IPS DF 4.7 (cell line): Measurements from ENCODE around the gene PITRM1.

Source experiments
- DNase-seq: peaks from one replicate; pipeline ENCODE4 v3.0.0-alpha.2; 2013; ENCODE audit warnings: low spot score; ENCODE audit errors: extremely low read depth

Gene PITRM1

GRCh38 chr10:3141351-3142005 lies 31.1 kb downstream of the PITRM1 start:
- DNase-seq, result no peak

- no peak for DNase-seq
These were observed 32.3 kb downstream of the PITRM1 start for GRCh38 chr10:3140280-3140679.

GRCh38 chr10:3139216-3139910 lies 33.2 kb downstream of the PITRM1 start:
- no peak for DNase-seq

- DNase-seq, result no peak
These were observed 34.4 kb downstream of the PITRM1 start for GRCh38 chr10:3137958-3138726.

- no peak for DNase-seq
These were observed 35.6 kb downstream of the PITRM1 start for GRCh38 chr10:3136763-3137611.

- no peak for DNase-seq
These were observed 36.2 kb downstream of the PITRM1 start for GRCh38 chr10:3136336-3136735.

GRCh38 chr10:3135006-3135405 lies 37.6 kb downstream of the PITRM1 start:
- no peak for DNase-seq

GRCh38 chr10:3133948-3134347 lies 38.6 kb downstream of the PITRM1 start:
- no peak for DNase-seq

GRCh38 chr10:3132036-3133025 lies 40.3 kb downstream of the PITRM1 start:
- no peak for DNase-seq

- DNase-seq, result no peak
These were observed 41.5 kb downstream of the PITRM1 start for GRCh38 chr10:3131098-3131497.

GRCh38 chr10:3129581-3130340 lies 42.8 kb downstream of the PITRM1 start:
- no peak for DNase-seq

GRCh38 chr10:3128379-3129130 lies 44.0 kb downstream of the PITRM1 start:
- no peak for DNase-seq

GRCh38 chr10:3127921-3128320 lies 44.7 kb downstream of the PITRM1 start:
- DNase-seq, result no peak

- no peak for DNase-seq
These were observed 45.7 kb downstream of the PITRM1 start for GRCh38 chr10:3126741-3127346.

GRCh38 chr10:3126249-3126648 lies 46.3 kb downstream of the PITRM1 start:
- no peak for DNase-seq

GRCh38 chr10:3125527-3126170 lies 46.9 kb downstream of the PITRM1 start:
- DNase-seq, result no peak

GRCh38 chr10:3124412-3125175 lies 48.0 kb downstream of the PITRM1 start:
- DNase-seq, result no peak
